Measurements from ENCODE around the gene STARD3NL.

GRCh38 chr7:38229884-38230642 is 52.0 kb downstream of the STARD3NL start:
- TF ChIP-seq POLR2A (IDR thresholded peaks at IDR 0.05; ENCODE audit: low read depth, low read length) (no peak), PBX3 (IDR thresholded peaks at IDR 0.05; ENCODE audit: insufficient replicate concordance, low read depth, low read length) (no peak), E2F4 (IDR thresholded peaks at IDR 0.05; ENCODE audit: low read depth, low read length) (no peak), REST (IDR thresholded peaks at IDR 0.05; ENCODE audit: low read depth, low read length) (no peak), CUX1 (IDR thresholded peaks at IDR 0.05; ENCODE audit: insufficient replicate concordance, low read depth, low read length) (no peak), CHD1 (IDR thresholded peaks at IDR 0.05; ENCODE audit: low read depth, low read length) (no peak), CHD4 (IDR thresholded peaks at IDR 0.05) (no peak), BHLHE40 (IDR thresholded peaks at IDR 0.05; ENCODE audit: borderline replicate concordance in 1 of 2, low read depth in 2 of 2, low read length in 1 of 2) (no peak), EZH2 (IDR thresholded peaks at IDR 0.05; ENCODE audit: borderline replicate concordance, control insufficient read depth, low read depth, low read length) (no peak), POLR2AphosphoS5 (IDR thresholded peaks at IDR 0.05; ENCODE audit: low read length) (no peak), E2F8 (IDR thresholded peaks at IDR 0.05; ENCODE audit: low read depth, partially characterized antibody) (no peak)
